ENCODE data around the gene CCDC184. TPM values are rescaled to one million over a fixed set of nuclear protein-coding genes. Genes with fewer than 3 reads are reported as not detected.
A peak's percentile ranks its signal among the peaks of the same experiment; 100 is the strongest.

The CCDC184 gene
- total RNA-seq, 1 experiment from 2014 or later: not detected

- no peaks in the 10 kb centered on the region for H3K36me3 ChIP-seq (ENCODE audit: low read depth)
- H2AFZ ChIP-seq: no peak overlapping the region
- DNase-seq: no peak
- no peak for TF ChIP-seq CTCF (conservative IDR thresholded peaks at IDR 0.05)
- no peak for TF ChIP-seq EZH2 (IDR thresholded peaks at IDR 0.05; ENCODE audit: low read depth)
- H3K9me3 ChIP-seq (ENCODE audit: insufficient read depth, low read depth): no peaks in the 10 kb centered on the region
- no peaks in the 10 kb centered on the region for H3F3A ChIP-seq (ENCODE audit: insufficient read depth, low read depth)
- H3K27ac ChIP-seq: no peak overlapping the region
- peaks cover 7% of the 10 kb centered on the region; the same call in 1 of the 2 replicates for H3K27me3 ChIP-seq (ENCODE audit: insufficient read depth, low read depth)
- H3K4me3 ChIP-seq: no peak overlapping the region
- no TSS peak for BruUV-seq (replicated peaks)
- no peaks in the 10 kb centered on the region for H3K79me2 ChIP-seq (ENCODE audit: low read depth)
- no peaks in the 10 kb centered on the region for H4K20me1 ChIP-seq (ENCODE audit: insufficient read depth)
- H3K4me2 ChIP-seq: no peak overlapping the region
- intact Hi-C loops (cut with micrococcal nuclease; ENCODE audit: unreplicated experiment): no loop called here
- CTCF ChIA-PET: no interaction called here
- H3K9me2 ChIP-seq (ENCODE audit: insufficient read depth): no peaks in the 10 kb centered on the region
- 0 out of 2 replicates have a peak, but pooled peaks cover 8% of the 10 kb centered on the region for H3K4me1 ChIP-seq (replicated peaks; ENCODE audit: insufficient read depth)
- POLR2A ChIA-PET (ENCODE audit: unreplicated experiment): no interaction called here
Observed at GRCh38 chr12:48191096-48191495, 7.7 kb downstream of the CCDC184 start.

- Histone ChIP-seq H3K4me3 (no peak overlapping the region), H2AFZ (no peak overlapping the region), H3K27me3 (ENCODE audit: insufficient read depth, low read depth) (peaks cover 7% of the 10 kb centered on the region; the same call in 1 of the 2 replicates), H3K36me3 (ENCODE audit: low read depth) (no peaks in the 10 kb centered on the region), H3K4me1 (replicated peaks; ENCODE audit: insufficient read depth) (peaks cover 8% of the 10 kb centered on the region; the same call in 1 of the 2 replicates), H3K9me2 (ENCODE audit: insufficient read depth) (no peaks in the 10 kb centered on the region), H3K79me2 (ENCODE audit: low read depth) (no peaks in the 10 kb centered on the region), H4K20me1 (ENCODE audit: insufficient read depth) (no peaks in the 10 kb centered on the region), H3K27ac (no peak overlapping the region), H3K4me2 (no peak overlapping the region), H3F3A (ENCODE audit: insufficient read depth, low read depth) (peaks cover 10% of the 10 kb centered on the region), H3K9me3 (ENCODE audit: insufficient read depth, low read depth) (no peaks in the 10 kb centered on the region)
- no peak for TF ChIP-seq CTCF (conservative IDR thresholded peaks at IDR 0.05)
- no TSS peak for BruUV-seq (replicated peaks)
- CTCF ChIA-PET: no interaction called here
- DNase-seq: no peak
- intact Hi-C loops (cut with micrococcal nuclease; ENCODE audit: unreplicated experiment): no loop called here
- POLR2A ChIA-PET (ENCODE audit: unreplicated experiment): interaction anchor here (0.7 kb wide), 1 partner anchor 163 kb away, joined by 4 read pairs; no protein-coding TSS in a partner anchor
Observed at GRCh38 chr12:48192861-48193260, 9.4 kb downstream of the CCDC184 start.

- no TSS peak for BruUV-seq (replicated peaks)
- POLR2A ChIA-PET (ENCODE audit: unreplicated experiment): interaction anchor here (0.7 kb wide), 1 partner anchor 169 kb away, joined by 5 read pairs; no protein-coding TSS in a partner anchor
- peak in 1 of 2 experiments; percentile 44 for DNase-seq
Observed at GRCh38 chr12:48193623-48194022, 10.2 kb downstream of the CCDC184 start.

More at GRCh38 chr12:48193623-48194022, 10.2 kb downstream of the CCDC184 start:
- peaks cover 8% of the 10 kb centered on the region; the same call in 1 of the 2 replicates for H3K4me1 ChIP-seq (replicated peaks; ENCODE audit: insufficient read depth)
- intact Hi-C loops (cut with micrococcal nuclease; ENCODE audit: unreplicated experiment): no loop called here
- no peak overlapping the region for H3K4me3 ChIP-seq
- H3K27me3 ChIP-seq (ENCODE audit: insufficient read depth, low read depth): 0 out of 2 replicates have a peak, but pooled peaks cover 2% of the 10 kb centered on the region
- no peak overlapping the region for H3K27ac ChIP-seq
- no peaks in the 10 kb centered on the region for H3K9me3 ChIP-seq (ENCODE audit: insufficient read depth, low read depth)
- peaks cover 10% of the 10 kb centered on the region for H3F3A ChIP-seq (ENCODE audit: insufficient read depth, low read depth)
- H3K9me2 ChIP-seq (ENCODE audit: insufficient read depth): no peaks in the 10 kb centered on the region
- no peaks in the 10 kb centered on the region for H3K36me3 ChIP-seq (ENCODE audit: low read depth)
- no peaks in the 10 kb centered on the region for H4K20me1 ChIP-seq (ENCODE audit: insufficient read depth)
- H2AFZ ChIP-seq: no peak overlapping the region
- CTCF ChIA-PET: interaction anchor here (0.6 kb wide), 1 partner anchor 103 kb away, joined by 12 read pairs; no protein-coding TSS in a partner anchor
- TF ChIP-seq EZH2 (IDR thresholded peaks at IDR 0.05; ENCODE audit: low read depth) (no peak), CTCF (conservative IDR thresholded peaks at IDR 0.05) (no peak)
- no peaks in the 10 kb centered on the region for H3K79me2 ChIP-seq (ENCODE audit: low read depth)
- no peak overlapping the region for H3K4me2 ChIP-seq

Measured in PC-9 (cell line).